ENCODE data around the gene NKX2-3.

GRCh38 chr10:99484626-99485581, 47.8 kb upstream of the NKX2-3 start:
- TF ChIP-seq NR3C1 (IDR thresholded peaks at IDR 0.05) (no peak), USF2 (IDR thresholded peaks at IDR 0.05) (no peak), ZC3H11A (IDR thresholded peaks at IDR 0.05) (no peak), POLR2A (IDR thresholded peaks at IDR 0.05; ENCODE audit: low read length) (no peak)

All from A549 (cell line).